ENCODE results near the gene GPM6B. TPM values are rescaled to one million over a fixed set of nuclear protein-coding genes. Genes with fewer than 3 reads are reported as not detected.

The GPM6B gene
- total RNA-seq, 1 experiment from 2014 or later = 0.51 TPM

GRCh38 chrX:13803116-13803515 is 13.8 kb downstream of the GPM6B start:
- H3F3A ChIP-seq (ENCODE audit: low read length, unreplicated experiment) = no peaks in the 10 kb centered on the region
- no peaks in the 10 kb centered on the region for H3K36me3 ChIP-seq (ENCODE audit: low read depth, low read length)
- H3K4me3 ChIP-seq (ENCODE audit: low read length) = no peak overlapping the region
- no peaks in the 10 kb centered on the region for H3K9me3 ChIP-seq (ENCODE audit: low read length)
- intact Hi-C loops (cut with micrococcal nuclease) = no loop called here
- H3K79me2 ChIP-seq (ENCODE audit: low read length) = no peaks in the 10 kb centered on the region
- H2AFZ ChIP-seq (ENCODE audit: low read length) = no peak overlapping the region
- H3K4me2 ChIP-seq (ENCODE audit: low read length) = no peak overlapping the region
- H3K9ac ChIP-seq (ENCODE audit: low read length) = no peak overlapping the region
- no peaks in the 10 kb centered on the region for H4K20me1 ChIP-seq (ENCODE audit: low read length)
- no peaks in the 10 kb centered on the region for H3K9me2 ChIP-seq (replicated peaks; ENCODE audit: low read length)
- ChIA-PET POLR2A (ENCODE audit: unreplicated experiment) (no interaction called here), CTCF (no interaction called here)
- H3K4me1 ChIP-seq (ENCODE audit: insufficient read depth, low read length) = no peaks in the 10 kb centered on the region
- H3K27me3 ChIP-seq (ENCODE audit: low read length) = peaks cover 20% of the 10 kb centered on the region; the same call in 1 of the 2 replicates
- no peak overlapping the region for H3K27ac ChIP-seq (ENCODE audit: low read length)
- no peak for DNase-seq
- ATAC-seq = no peak
- BruUV-seq (replicated peaks) = no TSS peak
- TF ChIP-seq EZH2phosphoT487 (IDR thresholded peaks at IDR 0.05; ENCODE audit: borderline replicate concordance, low read length) = no peak
- TF ChIP-seq EZH2 (IDR thresholded peaks at IDR 0.05; ENCODE audit: low read length, unreplicated experiment) = no peak
- TF ChIP-seq, protein P1, sequence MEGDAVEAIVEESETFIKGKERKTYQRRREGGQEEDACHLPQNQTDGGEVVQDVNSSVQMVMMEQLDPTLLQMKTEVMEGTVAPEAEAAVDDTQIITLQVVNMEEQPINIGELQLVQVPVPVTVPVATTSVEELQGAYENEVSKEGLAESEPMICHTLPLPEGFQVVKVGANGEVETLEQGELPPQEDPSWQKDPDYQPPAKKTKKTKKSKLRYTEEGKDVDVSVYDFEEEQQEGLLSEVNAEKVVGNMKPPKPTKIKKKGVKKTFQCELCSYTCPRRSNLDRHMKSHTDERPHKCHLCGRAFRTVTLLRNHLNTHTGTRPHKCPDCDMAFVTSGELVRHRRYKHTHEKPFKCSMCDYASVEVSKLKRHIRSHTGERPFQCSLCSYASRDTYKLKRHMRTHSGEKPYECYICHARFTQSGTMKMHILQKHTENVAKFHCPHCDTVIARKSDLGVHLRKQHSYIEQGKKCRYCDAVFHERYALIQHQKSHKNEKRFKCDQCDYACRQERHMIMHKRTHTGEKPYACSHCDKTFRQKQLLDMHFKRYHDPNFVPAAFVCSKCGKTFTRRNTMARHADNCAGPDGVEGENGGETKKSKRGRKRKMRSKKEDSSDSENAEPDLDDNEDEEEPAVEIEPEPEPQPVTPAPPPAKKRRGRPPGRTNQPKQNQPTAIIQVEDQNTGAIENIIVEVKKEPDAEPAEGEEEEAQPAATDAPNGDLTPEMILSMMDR (conservative IDR thresholded peaks at IDR 0.05; ENCODE audit: low read depth, low read length) = no peak

DNA sequence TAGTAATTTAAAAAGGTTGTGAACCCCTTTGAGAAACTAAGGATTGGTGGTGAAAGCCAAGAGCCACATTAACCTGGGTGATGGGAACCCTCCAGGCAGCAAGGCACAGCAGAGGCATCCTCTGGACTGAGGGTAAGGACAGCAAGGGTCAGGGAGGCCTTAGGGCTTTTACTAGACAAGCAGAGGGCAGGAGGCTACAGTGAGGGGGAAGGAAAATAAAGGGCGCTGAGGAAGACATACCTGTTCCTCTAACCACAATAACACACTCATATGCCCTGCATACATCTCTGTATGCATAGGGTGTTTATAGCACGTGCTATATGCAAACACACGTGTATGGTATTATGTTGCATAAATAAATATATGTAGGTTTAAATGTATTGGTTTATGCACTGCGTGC is 18.7 kb downstream of the GPM6B start:
- no peak overlapping the region for H3K9ac ChIP-seq (ENCODE audit: low read length)
- TF ChIP-seq, protein P1 (conservative IDR thresholded peaks at IDR 0.05; ENCODE audit: low read depth, low read length) = no peak
- TF ChIP-seq EZH2phosphoT487 (IDR thresholded peaks at IDR 0.05; ENCODE audit: borderline replicate concordance, low read length) = no peak
- TF ChIP-seq EZH2 (IDR thresholded peaks at IDR 0.05; ENCODE audit: low read length, unreplicated experiment) = no peak
- H2AFZ ChIP-seq (ENCODE audit: low read length) = no peak overlapping the region
- H3K4me1 ChIP-seq (ENCODE audit: insufficient read depth, low read length) = no peaks in the 10 kb centered on the region
- DNase-seq (no peak), ATAC-seq (no peak)
- intact Hi-C loops (cut with micrococcal nuclease) = no loop called here
- no peaks in the 10 kb centered on the region for H3F3A ChIP-seq (ENCODE audit: low read length, unreplicated experiment)
- H3K79me2 ChIP-seq (ENCODE audit: low read length) = no peaks in the 10 kb centered on the region
- no peaks in the 10 kb centered on the region for H3K9me3 ChIP-seq (ENCODE audit: low read length)
- H3K4me2 ChIP-seq (ENCODE audit: low read length) = no peak overlapping the region
- H4K20me1 ChIP-seq (ENCODE audit: low read length) = no peaks in the 10 kb centered on the region
- H3K9me2 ChIP-seq (replicated peaks; ENCODE audit: low read length) = no peaks in the 10 kb centered on the region
- BruUV-seq (replicated peaks) = no TSS peak
- no peak overlapping the region for H3K27ac ChIP-seq (ENCODE audit: low read length)
- H3K4me3 ChIP-seq (ENCODE audit: low read length) = no peak overlapping the region
- H3K27me3 ChIP-seq (ENCODE audit: low read length) = no peaks in the 10 kb centered on the region
- POLR2A ChIA-PET (ENCODE audit: unreplicated experiment) = no interaction called here
- CTCF ChIA-PET = no interaction called here
- H3K36me3 ChIP-seq (ENCODE audit: low read depth, low read length) = no peaks in the 10 kb centered on the region

DNA sequence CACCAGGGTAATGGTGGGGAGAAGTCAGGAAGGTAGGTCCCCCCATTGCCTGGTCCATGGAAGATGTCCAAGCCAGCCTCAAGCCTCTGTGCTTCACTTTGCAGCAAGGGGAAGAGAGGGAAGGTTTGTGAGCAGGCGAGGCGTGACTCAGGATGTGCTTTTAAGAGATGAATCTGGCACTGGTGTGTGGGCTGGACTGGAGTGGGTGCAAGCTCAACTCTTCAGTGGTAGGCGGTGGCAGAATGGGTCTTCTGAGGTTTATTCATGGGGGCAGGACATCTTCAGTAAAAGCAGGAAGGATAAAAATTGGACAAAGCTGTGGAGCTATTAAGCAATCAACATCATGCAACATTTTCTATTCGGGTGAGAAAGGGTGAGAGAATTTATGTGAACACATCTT is 19.4 kb downstream of the GPM6B start:
- no TSS peak for BruUV-seq (replicated peaks)
- Histone ChIP-seq H3K4me3 (ENCODE audit: low read length) (no peak overlapping the region), H3K27ac (ENCODE audit: low read length) (no peak overlapping the region), H3K79me2 (ENCODE audit: low read length) (no peaks in the 10 kb centered on the region), H3K9ac (ENCODE audit: low read length) (no peak overlapping the region), H3F3A (ENCODE audit: low read length, unreplicated experiment) (no peaks in the 10 kb centered on the region), H4K20me1 (ENCODE audit: low read length) (no peaks in the 10 kb centered on the region), H3K9me3 (ENCODE audit: low read length) (no peaks in the 10 kb centered on the region), H3K27me3 (ENCODE audit: low read length) (no peaks in the 10 kb centered on the region), H3K4me2 (ENCODE audit: low read length) (no peak overlapping the region), H3K36me3 (ENCODE audit: low read depth, low read length) (no peaks in the 10 kb centered on the region), H3K9me2 (replicated peaks; ENCODE audit: low read length) (no peaks in the 10 kb centered on the region), H3K4me1 (ENCODE audit: insufficient read depth, low read length) (no peaks in the 10 kb centered on the region), H2AFZ (ENCODE audit: low read length) (no peak overlapping the region)
- ChIA-PET POLR2A (ENCODE audit: unreplicated experiment) (no interaction called here), CTCF (no interaction called here)
- intact Hi-C loops (cut with micrococcal nuclease) = no loop called here
- DNase-seq (no peak), ATAC-seq (no peak)
- no peak for TF ChIP-seq EZH2phosphoT487 (IDR thresholded peaks at IDR 0.05; ENCODE audit: borderline replicate concordance, low read length)
- TF ChIP-seq, protein P1 (conservative IDR thresholded peaks at IDR 0.05; ENCODE audit: low read depth, low read length) = no peak
- TF ChIP-seq EZH2 (IDR thresholded peaks at IDR 0.05; ENCODE audit: low read length, unreplicated experiment) = no peak
